IMR-90 (cell line): ENCODE results near the gene CPNE6. TPM values are rescaled to one million over a fixed set of nuclear protein-coding genes. Genes with fewer than 3 reads are reported as not detected.

ENCODE experiments used
- ATAC-seq: fragments of 200-7000 bp; cut with Tn5 transposase; 2 replicates; pipeline ENCODE4 v1.9.1; 2020; ENCODE audit warnings: low read depth, mild to moderate bottlenecking, moderate library complexity
- BruUV-seq: library from RNA; stranded (reverse); fragments of 400-500 nt; replicated peaks from 2 replicates; lab custom pipeline; 2021; lab: Mats Ljungman, UMichigan
- CTCF ChIA-PET: fragments of 300-600 bp; formaldehyde crosslinking; extraction: SDS; loops from one replicate; lab custom pipeline; 2021; ENCODE audit warnings: antibody characterized with exemption; lab: Yijun Ruan, JAX
- POLR2A ChIA-PET: fragments of 300-600 bp; sonication (Branson Sonifier 250); formaldehyde crosslinking; loops from one replicate; lab custom pipeline; 2022; ENCODE audit warnings: antibody characterized with exemption; ENCODE audit not compliant: unreplicated experiment; lab: Charles Lee
- DNase-seq: peaks from one replicate; pipeline ENCODE4 v3.0.0; 2013
- H2AFZ ChIP-seq: replicated peaks from 2 replicates; pipeline ENCODE3; 2013; ENCODE audit warnings: low read length, mild to moderate bottlenecking; ENCODE audit not compliant: poor library complexity
- H2AK5ac ChIP-seq: 2 replicates; pipeline ENCODE4 v1.6.1; 2013; ENCODE audit warnings: low read depth, low read length, inconsistent platforms
- H2AK9ac ChIP-seq: replicated peaks from 2 replicates; pipeline ENCODE3; 2013; ENCODE audit warnings: mild to moderate bottlenecking, low read depth, low read length, moderate library complexity; ENCODE audit not compliant: poor library complexity
- H2BK120ac ChIP-seq: 2 replicates; pipeline ENCODE4 v1.6.1; 2013; ENCODE audit warnings: low read depth, low read length, inconsistent platforms
- H2BK15ac ChIP-seq: 3 replicates; pipeline ENCODE4 v1.6.1; 2013; ENCODE audit warnings: low read depth, low read length, inconsistent platforms
- H2BK20ac ChIP-seq: 2 replicates; pipeline ENCODE4 v1.6.1; 2013; ENCODE audit warnings: low read depth, mild to moderate bottlenecking, inconsistent platforms, low read length, moderate library complexity
- H2BK5ac ChIP-seq: 2 replicates; pipeline ENCODE4 v1.6.1; 2013; ENCODE audit warnings: mild to moderate bottlenecking, low read depth, low read length, inconsistent platforms; ENCODE audit not compliant: poor library complexity, severe bottlenecking
- H3K14ac ChIP-seq: replicated peaks from 2 replicates; pipeline ENCODE4 v1.6.1; 2013; ENCODE audit warnings: low read depth, low read length, inconsistent platforms
- H3K18ac ChIP-seq: 2 replicates; pipeline ENCODE4 v1.6.1; 2013; ENCODE audit warnings: low read depth, low read length, control low read depth
- H3K23ac ChIP-seq: 2 replicates; pipeline ENCODE4 v1.6.1; 2013; ENCODE audit warnings: low read depth, low read length, inconsistent platforms
- H3K27ac ChIP-seq: 2 replicates; pipeline ENCODE4 v1.5.1; 2013; ENCODE audit warnings: mild to moderate bottlenecking, control low read depth, low read length; ENCODE audit not compliant: insufficient read depth
- H3K27me3 ChIP-seq: 2 replicates; pipeline ENCODE4 v1.6.1; 2013; ENCODE audit warnings: low read length; ENCODE audit not compliant: control insufficient read depth, insufficient read depth
- H3K36me3 ChIP-seq: 2 replicates; pipeline ENCODE4 v1.6.1; 2013; ENCODE audit warnings: low read length, mixed read lengths; ENCODE audit not compliant: control insufficient read depth, insufficient read depth
- H3K4ac ChIP-seq: 2 replicates; pipeline ENCODE4 v1.6.1; 2013; ENCODE audit warnings: low read depth, low read length, inconsistent platforms
- H3K4me1 ChIP-seq: 2 replicates; pipeline ENCODE4 v1.6.1; 2013; ENCODE audit warnings: low read length, mixed read lengths; ENCODE audit not compliant: control insufficient read depth, insufficient read depth
- H3K4me2 ChIP-seq: 2 replicates; pipeline ENCODE4 v1.6.1; 2013; ENCODE audit warnings: low read depth, mild to moderate bottlenecking, control low read depth, low read length, moderate library complexity
- H3K4me3 ChIP-seq: 2 replicates; pipeline ENCODE4 v1.5.1; 2013; ENCODE audit warnings: low read depth, mild to moderate bottlenecking, control low read depth, low read length, moderate library complexity; ENCODE audit not compliant: insufficient read depth
- H3K56ac ChIP-seq: 2 replicates; pipeline ENCODE4 v1.6.1; 2013; ENCODE audit warnings: low read length, inconsistent platforms; ENCODE audit not compliant: insufficient read depth; ENCODE audit errors: extremely low read depth
- H3K79me1 ChIP-seq, 2 experiments: 2 replicates each; pipeline ENCODE4 v1.6.1; 2013; ENCODE audit warnings: low read length in 2 of 2, inconsistent platforms in 1 of 2, low read depth in 1 of 2
- H3K9ac ChIP-seq: 2 replicates; pipeline ENCODE4 v1.6.1; 2013; ENCODE audit warnings: low read depth, low read length, control low read depth
- H3K9me1 ChIP-seq: 2 replicates; pipeline ENCODE4 v1.6.1; 2013; ENCODE audit warnings: low read length, inconsistent platforms; ENCODE audit not compliant: insufficient read depth
- H3K9me3 ChIP-seq: 2 replicates; pipeline ENCODE4 v1.6.1; 2013; ENCODE audit warnings: low read length; ENCODE audit not compliant: control insufficient read depth, insufficient read depth
- H4K20me1 ChIP-seq: 2 replicates; pipeline ENCODE4 v1.6.1; 2013; ENCODE audit warnings: low read length, inconsistent platforms; ENCODE audit not compliant: insufficient read depth
- H4K5ac ChIP-seq: 2 replicates; pipeline ENCODE4 v1.6.1; 2013; ENCODE audit warnings: mild to moderate bottlenecking, low read depth, low read length, control low read depth
- H4K8ac ChIP-seq, 2 experiments: 2 replicates each; pipeline ENCODE4 v1.6.1; 2013; ENCODE audit warnings: low read depth in 2 of 2, low read length in 2 of 2, control low read depth in 1 of 2, inconsistent platforms in 1 of 2
- H4K91ac ChIP-seq: 2 replicates; pipeline ENCODE4 v1.6.1; 2013; ENCODE audit warnings: low read depth, low read length, inconsistent platforms; ENCODE audit not compliant: insufficient read depth
- MAFK ChIP-seq: IDR thresholded peaks from 2 replicates; pipeline ENCODE4 v1.6.1; 2012; ENCODE audit warnings: low read depth, low read length, improper control_type of control experiment
- MAZ ChIP-seq: IDR thresholded peaks from 2 replicates; pipeline ENCODE4 v1.6.1; 2012; ENCODE audit warnings: low read depth, mild to moderate bottlenecking, low read length, improper control_type of control experiment, moderate library complexity, borderline replicate concordance
- NFE2L2 ChIP-seq: fragments of 150-350 bp; IDR thresholded peaks from 2 replicates; pipeline ENCODE4 v1.6.1; 2016; ENCODE audit warnings: low read depth, mild to moderate bottlenecking, low read length
- POLR2A ChIP-seq: IDR thresholded peaks from 2 replicates; pipeline ENCODE4 v1.6.1; 2012; ENCODE audit warnings: mild to moderate bottlenecking, low read depth, low read length
- SMC3 ChIP-seq: fragments of 150-350 bp; IDR thresholded peaks from 2 replicates; pipeline ENCODE4 v1.6.1; 2016; ENCODE audit warnings: low read depth, mild to moderate bottlenecking, antibody characterized with exemption, low read length, moderate library complexity
- WGBS, 2 experiments: methylation state at CpG; one replicate each; pipeline versions ENCODE4 v1.1.5 to v1.1.7; 2013; ENCODE audit warnings: missing lambda C conversion rate in 2 of 2; ENCODE audit not compliant: insufficient read length in 1 of 2; ENCODE audit errors: extremely low coverage in 2 of 2; 5-methylcytosine and 5-hydroxymethylcytosine counted together
- dilution Hi-C: fragments of 300-500 bp; cut with HindIII; formaldehyde crosslinking; loops from one replicate; pipeline ENCODE4 v1.14.3; 2018; ENCODE audit warnings: low sequenced_read_pairs; ENCODE audit not compliant: unreplicated experiment
- in situ Hi-C: fragments of 300-500 bp; cut with MboI; formaldehyde crosslinking; loops from 3 replicates; pipeline ENCODE4 v1.14.3; 2019; ENCODE audit warnings: low sequenced_read_pairs, inconsistent platforms, mixed read lengths
- intact Hi-C: fragments of 100-400 bp; cut with micrococcal nuclease; formaldehyde crosslinking; loops from 2 replicates; pipeline ENCODE4 v1.10.0; 2022
- polyA plus RNA-seq, 3 experiments: library from polyadenylated mRNA; depleted of rRNA; stranded (reverse); fragments of >200 nt; gene quantifications; 2 replicates each; pipeline ENCODE4 v1.2.3, GENCODE V29; 2012; ENCODE audit warnings: low replicate concordance in 1 of 3
- total RNA-seq: library from RNA; depleted of rRNA; stranded (reverse); fragments of >200 nt; gene quantifications from 2 replicates; pipeline ENCODE4 v1.2.3, GENCODE V29; 2012

The CPNE6 gene
- total and polyA plus RNA-seq, 2 of the 4 experiments (the other 2 are of a cell fraction): not detected

GRCh38 chr14:24075485-24076301 lies 4.3 kb downstream of the CPNE6 start:
- no peaks in the 10 kb centered on the region for H3K36me3 ChIP-seq
- CTCF ChIA-PET: no interaction called here
- H3K56ac ChIP-seq: no peak overlapping the region
- no TSS peak for BruUV-seq
- H3K4me2 ChIP-seq: no peak overlapping the region
- H3K79me1 ChIP-seq: no peaks in the 10 kb centered on the region
- H4K5ac ChIP-seq: no peak overlapping the region
- no peak overlapping the region for H3K9ac ChIP-seq
- H2BK15ac ChIP-seq: no peak overlapping the region
- no peak overlapping the region for H3K14ac ChIP-seq
- no peak overlapping the region for H3K18ac ChIP-seq
- no peak overlapping the region for H2AFZ ChIP-seq
- no peaks in the 10 kb centered on the region for H3K9me3 ChIP-seq
- H4K20me1 ChIP-seq: no peaks in the 10 kb centered on the region; the same call in 1 of the 2 replicates
- peaks cover under 1% of the 10 kb centered on the region; the same call in 1 of the 2 replicates for H3K4me1 ChIP-seq
- H3K23ac ChIP-seq: no peak overlapping the region
- no peak for ATAC-seq
- WGBS, 2 experiments: 57% methylated on average over 3 of the region's 11 CpGs; no CpG with 5 or more reads in 1 of the 2 experiments
- dilution Hi-C loops (no loop called here), in situ Hi-C loops (no loop called here), intact Hi-C loops (no loop called here)
- no peak overlapping the region for H2AK5ac ChIP-seq
- H3K4me3 ChIP-seq: no peak overlapping the region
- no peak overlapping the region for H3K4ac ChIP-seq
- no peak overlapping the region for H2BK20ac ChIP-seq
- no peak overlapping the region for H2AK9ac ChIP-seq
- peaks cover 82% of the 10 kb centered on the region for H3K27me3 ChIP-seq
- H2BK5ac ChIP-seq: no peak overlapping the region
- no peak overlapping the region for H4K8ac ChIP-seq
- no peak overlapping the region for H4K91ac ChIP-seq
- no peak overlapping the region for H2BK120ac ChIP-seq
- no peaks in the 10 kb centered on the region for H3K9me1 ChIP-seq
- POLR2A ChIA-PET: no interaction called here
- no peak overlapping the region for H3K27ac ChIP-seq
- DNase-seq: no peak
- TF ChIP-seq NFE2L2 (no peak), SMC3 (no peak), MAZ (no peak), MAFK (no peak), POLR2A (no peak)
